GM12892 (cell line): ENCODE results near the gene IDH2.
"Not testable (repeated sequence)": the region's sequence is repeated elsewhere in the genome, so short reads cannot be mapped to it uniquely, and the experiment has no call there.

Experiments
- POLR2A ChIP-seq: IDR thresholded peaks from 2 replicates; pipeline ENCODE4 v1.6.1; 2011; ENCODE audit warnings: low read depth, low read length, control low read depth
- TAF1 ChIP-seq: IDR thresholded peaks from 2 replicates; pipeline ENCODE4 v1.6.1; 2011; ENCODE audit warnings: low read depth, mild to moderate bottlenecking, control low read depth, low read length, borderline replicate concordance

- TF ChIP-seq TAF1, POLR2A: not testable (repeated sequence)
These were observed 48.3 kb upstream of the IDH2 start for GRCh38 chr15:90150551-90150950.
